ENCODE results near the gene PPP1CA. TPM values are rescaled to one million over a fixed set of nuclear protein-coding genes. Genes with fewer than 3 reads are reported as not detected.

PPP1CA gene
- polyA plus RNA-seq, 1 donor: 112 TPM

- no peak overlapping the region for H3K4me3 ChIP-seq (ENCODE audit: low read length)
- WGBS (ENCODE audit: insufficient coverage, low lambda C conversion rate): no CpG with 5 or more reads among the region's 21 CpGs
- peaks cover 23% of the 10 kb centered on the region for H3K4me1 ChIP-seq (ENCODE audit: control insufficient read depth, insufficient read depth, low read length)
- peaks cover 50% of the 10 kb centered on the region for H3K36me3 ChIP-seq (ENCODE audit: control insufficient read depth, insufficient read depth, low read length)
- H3K9me3 ChIP-seq (ENCODE audit: control insufficient read depth, low read depth, low read length): no peaks in the 10 kb centered on the region
- no peak for DNase-seq
- H3K27ac ChIP-seq (ENCODE audit: low read length): no peak overlapping the region
- no peaks in the 10 kb centered on the region for H3K27me3 ChIP-seq (ENCODE audit: control insufficient read depth, insufficient read depth, low read length)
These were observed 39.5 kb upstream of the PPP1CA start for GRCh38 chr11:67441098-67441563.

- Histone ChIP-seq H3K27ac (ENCODE audit: low read length) (no peak overlapping the region), H3K4me1 (ENCODE audit: control insufficient read depth, insufficient read depth, low read length) (peaks cover 23% of the 10 kb centered on the region), H3K36me3 (ENCODE audit: control insufficient read depth, insufficient read depth, low read length) (peaks cover 54% of the 10 kb centered on the region), H3K9me3 (ENCODE audit: control insufficient read depth, low read depth, low read length) (no peaks in the 10 kb centered on the region), H3K27me3 (ENCODE audit: control insufficient read depth, insufficient read depth, low read length) (no peaks in the 10 kb centered on the region), H3K4me3 (ENCODE audit: low read length) (no peak overlapping the region)
- no peak for DNase-seq
- WGBS (ENCODE audit: insufficient coverage, low lambda C conversion rate): no CpG with 5 or more reads among the region's 17 CpGs
These were observed 38.8 kb upstream of the PPP1CA start for GRCh38 chr11:67440229-67441097.

GRCh38 chr11:67439321-67440228 lies 37.9 kb upstream of the PPP1CA start:
- Histone ChIP-seq H3K27me3 (ENCODE audit: control insufficient read depth, insufficient read depth, low read length) (no peaks in the 10 kb centered on the region), H3K9me3 (ENCODE audit: control insufficient read depth, low read depth, low read length) (no peaks in the 10 kb centered on the region), H3K36me3 (ENCODE audit: control insufficient read depth, insufficient read depth, low read length) (peaks cover 63% of the 10 kb centered on the region), H3K27ac (ENCODE audit: low read length) (no peak overlapping the region), H3K4me3 (ENCODE audit: low read length) (no peak overlapping the region), H3K4me1 (ENCODE audit: control insufficient read depth, insufficient read depth, low read length) (peaks cover 19% of the 10 kb centered on the region)
- no CpG with 5 or more reads among the region's 31 CpGs for WGBS (ENCODE audit: insufficient coverage, low lambda C conversion rate)
- no peak for DNase-seq

GRCh38 chr11:67438158-67438902 lies 36.7 kb upstream of the PPP1CA start:
- no CpG with 5 or more reads among the region's 41 CpGs for WGBS (ENCODE audit: insufficient coverage, low lambda C conversion rate)
- Histone ChIP-seq H3K4me1 (ENCODE audit: control insufficient read depth, insufficient read depth, low read length) (peaks cover 13% of the 10 kb centered on the region), H3K4me3 (ENCODE audit: low read length) (no peak overlapping the region), H3K36me3 (ENCODE audit: control insufficient read depth, insufficient read depth, low read length) (peaks cover 76% of the 10 kb centered on the region), H3K27ac (ENCODE audit: low read length) (no peak overlapping the region), H3K9me3 (ENCODE audit: control insufficient read depth, low read depth, low read length) (no peaks in the 10 kb centered on the region), H3K27me3 (ENCODE audit: control insufficient read depth, insufficient read depth, low read length) (no peaks in the 10 kb centered on the region)
- DNase-seq: no peak

- Histone ChIP-seq H3K4me3 (ENCODE audit: low read length) (no peak overlapping the region), H3K27ac (ENCODE audit: low read length) (no peak overlapping the region), H3K36me3 (ENCODE audit: control insufficient read depth, insufficient read depth, low read length) (peaks cover 81% of the 10 kb centered on the region), H3K27me3 (ENCODE audit: control insufficient read depth, insufficient read depth, low read length) (no peaks in the 10 kb centered on the region), H3K9me3 (ENCODE audit: control insufficient read depth, low read depth, low read length) (no peaks in the 10 kb centered on the region), H3K4me1 (ENCODE audit: control insufficient read depth, insufficient read depth, low read length) (peaks cover 13% of the 10 kb centered on the region)
- no CpG with 5 or more reads among the region's 3 CpGs for WGBS (ENCODE audit: insufficient coverage, low lambda C conversion rate)
- no peak for DNase-seq
These were observed 36.1 kb upstream of the PPP1CA start for GRCh38 chr11:67437809-67438157.

- no peak within 1 kb of the TSS for H3K4me3 ChIP-seq (ENCODE audit: low read length)
- H3K9me3 ChIP-seq (ENCODE audit: control insufficient read depth, low read depth, low read length): no peaks in the 10 kb centered on the region
- H3K4me1 ChIP-seq (ENCODE audit: control insufficient read depth, insufficient read depth, low read length): peaks cover 7% of the 10 kb centered on the region
- H3K27me3 ChIP-seq (ENCODE audit: control insufficient read depth, insufficient read depth, low read length): no peaks in the 10 kb centered on the region
- no peak for DNase-seq
- peaks cover 87% of the 10 kb centered on the region for H3K36me3 ChIP-seq (ENCODE audit: control insufficient read depth, insufficient read depth, low read length)
- H3K27ac ChIP-seq (ENCODE audit: low read length): no peak within 1 kb of the TSS
- WGBS (ENCODE audit: insufficient coverage, low lambda C conversion rate): no CpG with 5 or more reads among the region's 26 CpGs
These were observed 35.6 kb upstream of the PPP1CA start, which contains the start of gene PTPRCAP for GRCh38 chr11:67437082-67437808. PTPRCAP (minus strand) TSS chr11:67437682; CDS start chr11:67437619, 63 bp downstream.

GRCh38 chr11:67436459-67437081 lies 34.9 kb upstream of the PPP1CA start:
- Histone ChIP-seq H3K36me3 (ENCODE audit: control insufficient read depth, insufficient read depth, low read length) (peaks cover 87% of the 10 kb centered on the region), H3K9me3 (ENCODE audit: control insufficient read depth, low read depth, low read length) (no peaks in the 10 kb centered on the region), H3K4me1 (ENCODE audit: control insufficient read depth, insufficient read depth, low read length) (peaks cover 2% of the 10 kb centered on the region), H3K27ac (ENCODE audit: low read length) (no peak overlapping the region), H3K4me3 (ENCODE audit: low read length) (no peak overlapping the region), H3K27me3 (ENCODE audit: control insufficient read depth, insufficient read depth, low read length) (no peaks in the 10 kb centered on the region)
- no peak for DNase-seq
- WGBS (ENCODE audit: insufficient coverage, low lambda C conversion rate): 60% methylated on average over 1 of the region's 6 CpGs

GRCh38 chr11:67435727-67436458 lies 34.2 kb upstream of the PPP1CA start:
- H3K27ac ChIP-seq (ENCODE audit: low read length): no peak overlapping the region
- no peak for DNase-seq
- no peak overlapping the region for H3K4me3 ChIP-seq (ENCODE audit: low read length)
- WGBS (ENCODE audit: insufficient coverage, low lambda C conversion rate): no CpG with 5 or more reads among the region's 38 CpGs
- H3K36me3 ChIP-seq (ENCODE audit: control insufficient read depth, insufficient read depth, low read length): peaks cover 85% of the 10 kb centered on the region
- peaks cover 2% of the 10 kb centered on the region for H3K4me1 ChIP-seq (ENCODE audit: control insufficient read depth, insufficient read depth, low read length)
- H3K27me3 ChIP-seq (ENCODE audit: control insufficient read depth, insufficient read depth, low read length): no peaks in the 10 kb centered on the region
- H3K9me3 ChIP-seq (ENCODE audit: control insufficient read depth, low read depth, low read length): no peaks in the 10 kb centered on the region
